ENCODE results near the gene AGRP. TPM values are rescaled to one million over a fixed set of nuclear protein-coding genes. Genes with fewer than 3 reads are reported as not detected.

The AGRP gene
- total RNA-seq, 2 donors from 2014 or later: not detected

GRCh38 chr16:67443265-67443664 lies 40.1 kb downstream of the AGRP start:
- DNase-seq: no peak
- WGBS, 2 experiments (ENCODE audit: insufficient coverage in 1 of 2, insufficient read length in 1 of 2): 89 to 90% methylated on average over 3 to 6 of the region's 6 CpGs
- no peak for TF ChIP-seq CTCF (conservative IDR thresholded peaks at IDR 0.05)
- Histone ChIP-seq H3K27ac (ENCODE audit: low read depth, low read length) (no peak overlapping the region), H3K36me3 (ENCODE audit: control insufficient read depth, insufficient read depth, low read length) (peaks cover 13% of the 10 kb centered on the region), H3K4me1 (ENCODE audit: control insufficient read depth, insufficient read depth, low read length) (no peaks in the 10 kb centered on the region), H3K27me3 (ENCODE audit: control insufficient read depth, insufficient read depth, low read length, poor library complexity, severe bottlenecking) (no peaks in the 10 kb centered on the region), H3K4me3 (ENCODE audit: low read length) (no peak overlapping the region), H3K9ac (ENCODE audit: extremely low read depth, low read length, poor library complexity, severe bottlenecking) (no peak overlapping the region), H3K9me3 (ENCODE audit: control insufficient read depth, low read length) (no peaks in the 10 kb centered on the region)
- Mint-ChIP-seq H3K4me3 (no peak overlapping the region), H3K27ac (no peak overlapping the region), H3K4me1 (peaks cover 3% of the 10 kb centered on the region), H3K27me3 (ENCODE audit: insufficient read depth) (no peaks in the 10 kb centered on the region), H3K9me3 (no peaks in the 10 kb centered on the region), H3K36me3 (ENCODE audit: low read depth) (peaks cover 25% of the 10 kb centered on the region)

- H3K4me1 ChIP-seq (ENCODE audit: control insufficient read depth, insufficient read depth, low read length): no peaks in the 10 kb centered on the region
- H3K9ac ChIP-seq (ENCODE audit: extremely low read depth, low read length, poor library complexity, severe bottlenecking): no peak overlapping the region
- no peak overlapping the region for H3K27ac ChIP-seq (ENCODE audit: low read depth, low read length)
- Mint-ChIP-seq H3K27ac (no peak overlapping the region), H3K4me1 (peaks cover 3% of the 10 kb centered on the region), H3K9me3 (no peaks in the 10 kb centered on the region), H3K27me3 (ENCODE audit: insufficient read depth) (no peaks in the 10 kb centered on the region), H3K36me3 (ENCODE audit: low read depth) (peaks cover 25% of the 10 kb centered on the region), H3K4me3 (no peak overlapping the region)
- H3K36me3 ChIP-seq (ENCODE audit: control insufficient read depth, insufficient read depth, low read length): peaks cover 10% of the 10 kb centered on the region
- no peak for TF ChIP-seq CTCF (conservative IDR thresholded peaks at IDR 0.05)
- no peaks in the 10 kb centered on the region for H3K27me3 ChIP-seq (ENCODE audit: control insufficient read depth, insufficient read depth, low read length, poor library complexity, severe bottlenecking)
- WGBS, 2 experiments (ENCODE audit: insufficient coverage in 1 of 2, insufficient read length in 1 of 2): 96 to 99% methylated on average over 8 to 13 of the region's 13 CpGs
- no peak for DNase-seq
- no peak overlapping the region for H3K4me3 ChIP-seq (ENCODE audit: low read length)
- H3K9me3 ChIP-seq (ENCODE audit: control insufficient read depth, low read length): no peaks in the 10 kb centered on the region
Observed at GRCh38 chr16:67442581-67443255, 40.6 kb downstream of the AGRP start.

- Histone ChIP-seq H3K9ac (ENCODE audit: extremely low read depth, low read length, poor library complexity, severe bottlenecking) (no peak overlapping the region), H3K27ac (ENCODE audit: low read depth, low read length) (no peak overlapping the region), H3K4me3 (ENCODE audit: low read length) (no peak overlapping the region), H3K9me3 (ENCODE audit: control insufficient read depth, low read length) (no peaks in the 10 kb centered on the region), H3K27me3 (ENCODE audit: control insufficient read depth, insufficient read depth, low read length, poor library complexity, severe bottlenecking) (no peaks in the 10 kb centered on the region), H3K36me3 (ENCODE audit: control insufficient read depth, insufficient read depth, low read length) (peaks cover 10% of the 10 kb centered on the region), H3K4me1 (ENCODE audit: control insufficient read depth, insufficient read depth, low read length) (no peaks in the 10 kb centered on the region)
- Mint-ChIP-seq H3K4me3 (no peak overlapping the region), H3K36me3 (ENCODE audit: low read depth) (peaks cover 25% of the 10 kb centered on the region), H3K27ac (no peak overlapping the region), H3K4me1 (peaks cover 3% of the 10 kb centered on the region), H3K9me3 (no peaks in the 10 kb centered on the region), H3K27me3 (ENCODE audit: insufficient read depth) (no peaks in the 10 kb centered on the region)
- 54 to 88% methylated on average over 2 to 5 of the region's 5 CpGs for WGBS, 2 experiments (ENCODE audit: insufficient coverage in 1 of 2, insufficient read length in 1 of 2)
- TF ChIP-seq CTCF (conservative IDR thresholded peaks at IDR 0.05): no peak
- DNase-seq: no peak
Observed at GRCh38 chr16:67441907-67442306, 41.4 kb downstream of the AGRP start.
